GM18867 (cell line): Measurements from ENCODE around the gene UBAP2L.
A peak's percentile ranks its signal among the peaks of the same experiment; 100 is the strongest.
"Not testable (repeated sequence)": the region's sequence is repeated elsewhere in the genome, so short reads cannot be mapped to it uniquely, and the experiment has no call there.

Experiments used
- ATAC-seq: cut with Tn5 transposase; IDR thresholded peaks from one replicate; pipeline ENCODE4 v1.9.1; 2021; ENCODE audit warnings: mild to moderate bottlenecking, moderate library complexity; ENCODE audit not compliant: unreplicated experiment

UBAP2L gene

GRCh38 chr1:154199563-154199879 lies 21.2 kb upstream of the UBAP2L start:
- no peak for ATAC-seq

GRCh38 chr1:154205778-154206177 lies 15.0 kb upstream of the UBAP2L start:
- ATAC-seq = not testable (repeated sequence)

GRCh38 chr1:154206196-154206595 lies 14.6 kb upstream of the UBAP2L start, which contains the start of gene CFAP141:
Gene CFAP141 (minus strand): TSS chr1:154206333. CDS start chr1:154206307, 26 bp downstream.
- no peak for ATAC-seq

- no peak for ATAC-seq
Measured at GRCh38 chr1:154207262-154207661, 13.5 kb upstream of the UBAP2L start.

- no peak for ATAC-seq
Measured at GRCh38 chr1:154208677-154209388, 11.9 kb upstream of the UBAP2L start.

GRCh38 chr1:154212083-154212482 lies 8.7 kb upstream of the UBAP2L start:
- no peak for ATAC-seq

- ATAC-seq = no peak
Measured at GRCh38 chr1:154213274-154213673, 7.5 kb upstream of the UBAP2L start.

- ATAC-seq = no peak
Measured at GRCh38 chr1:154218545-154218944, 2.2 kb upstream of the UBAP2L start.

- no peak for ATAC-seq
Measured at GRCh38 chr1:154219541-154219940, 1.2 kb upstream of the UBAP2L start.

GRCh38 chr1:154220970-154221277 lies 169 bp downstream of the UBAP2L start:
- no peak for ATAC-seq

- ATAC-seq = peak; percentile 28
Measured at GRCh38 chr1:154221278-154222001, 685 bp downstream of the UBAP2L start.

- ATAC-seq = no peak
Measured at GRCh38 chr1:154222518-154222917, 1.8 kb downstream of the UBAP2L start.

GRCh38 chr1:154222918-154223317 lies 2.2 kb downstream of the UBAP2L start:
- ATAC-seq = no peak

- no peak for ATAC-seq
Measured at GRCh38 chr1:154223621-154224020, 2.9 kb downstream of the UBAP2L start.

- no peak for ATAC-seq
Measured at GRCh38 chr1:154225370-154225769, 4.6 kb downstream of the UBAP2L start.

- ATAC-seq = not testable (repeated sequence)
Measured at GRCh38 chr1:154231112-154231511, 10.4 kb downstream of the UBAP2L start.

GRCh38 chr1:154233127-154233526 lies 12.4 kb downstream of the UBAP2L start:
- ATAC-seq = not testable (repeated sequence)

GRCh38 chr1:154236855-154237254 lies 16.1 kb downstream of the UBAP2L start:
- no peak for ATAC-seq

GRCh38 chr1:154237435-154237834 lies 16.7 kb downstream of the UBAP2L start:
- ATAC-seq = no peak

- ATAC-seq = no peak
Measured at GRCh38 chr1:154237880-154238506, 17.2 kb downstream of the UBAP2L start.

- ATAC-seq = no peak
Measured at GRCh38 chr1:154239491-154239890, 18.7 kb downstream of the UBAP2L start.

- ATAC-seq = no peak
Measured at GRCh38 chr1:154240294-154240833, 19.6 kb downstream of the UBAP2L start.
